ENCODE measurements around the gene ACBD3. TPM values are rescaled to one million over a fixed set of nuclear protein-coding genes. Genes with fewer than 3 reads are reported as not detected.

Gene ACBD3
- total RNA-seq, 1 experiment from 2014 or later = 48.8 TPM

DNA sequence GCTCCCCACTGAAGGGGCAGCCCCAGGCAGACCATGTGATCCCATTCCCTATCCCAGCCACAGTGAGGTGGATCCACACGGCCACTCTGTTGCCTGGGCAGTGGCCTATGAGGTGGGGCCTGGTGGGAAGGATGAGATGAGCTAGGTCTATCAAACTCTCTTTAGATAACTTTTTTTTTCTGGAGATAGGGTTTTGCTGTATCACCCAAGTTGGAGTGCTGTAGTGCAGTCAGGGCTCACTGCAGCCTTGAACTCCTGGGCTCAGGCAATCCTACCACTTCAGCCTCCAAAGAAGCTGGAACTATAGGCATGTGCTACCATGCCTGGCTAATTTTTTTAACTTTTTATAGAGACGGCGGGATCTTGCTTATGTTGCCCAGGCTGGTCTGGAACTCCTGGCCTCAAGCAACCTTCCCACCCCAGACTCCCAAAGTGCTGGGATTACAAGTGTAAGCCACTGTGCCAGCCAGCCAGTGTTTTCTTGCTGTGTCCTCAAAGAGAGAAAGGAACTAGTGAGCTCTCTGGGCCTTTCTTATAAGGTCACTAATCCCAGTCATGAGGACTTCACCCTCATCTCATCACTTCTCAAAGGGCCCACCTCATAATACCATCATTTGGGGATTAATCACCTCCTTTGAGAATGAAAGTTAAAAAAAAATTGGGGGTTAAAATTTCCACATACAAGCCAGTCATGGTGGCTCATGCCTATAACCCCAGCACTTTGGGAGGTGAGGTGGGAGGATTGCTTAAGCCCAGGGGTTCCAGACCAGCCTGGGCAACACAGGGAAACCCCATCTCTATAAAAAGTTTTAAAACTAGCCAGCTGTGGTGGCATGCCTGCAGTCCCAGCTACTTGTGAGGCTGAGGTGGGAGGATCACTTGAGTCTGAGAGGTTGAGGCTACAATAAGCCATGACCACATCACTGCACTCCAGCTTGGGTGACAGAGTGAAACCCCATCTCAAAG is 87.4 kb downstream of the ACBD3 start:
- H3K9me3 ChIP-seq (replicated peaks) = no peaks in the 10 kb centered on the region
- no peaks in the 10 kb centered on the region for H3K36me3 ChIP-seq
- no peak overlapping the region for H3K27ac ChIP-seq
- H3K4me1 ChIP-seq = no peaks in the 10 kb centered on the region
- no peak overlapping the region for H3K4me3 ChIP-seq
- no peak for DNase-seq
- peaks cover 5% of the 10 kb centered on the region for H3K27me3 ChIP-seq

DNA sequence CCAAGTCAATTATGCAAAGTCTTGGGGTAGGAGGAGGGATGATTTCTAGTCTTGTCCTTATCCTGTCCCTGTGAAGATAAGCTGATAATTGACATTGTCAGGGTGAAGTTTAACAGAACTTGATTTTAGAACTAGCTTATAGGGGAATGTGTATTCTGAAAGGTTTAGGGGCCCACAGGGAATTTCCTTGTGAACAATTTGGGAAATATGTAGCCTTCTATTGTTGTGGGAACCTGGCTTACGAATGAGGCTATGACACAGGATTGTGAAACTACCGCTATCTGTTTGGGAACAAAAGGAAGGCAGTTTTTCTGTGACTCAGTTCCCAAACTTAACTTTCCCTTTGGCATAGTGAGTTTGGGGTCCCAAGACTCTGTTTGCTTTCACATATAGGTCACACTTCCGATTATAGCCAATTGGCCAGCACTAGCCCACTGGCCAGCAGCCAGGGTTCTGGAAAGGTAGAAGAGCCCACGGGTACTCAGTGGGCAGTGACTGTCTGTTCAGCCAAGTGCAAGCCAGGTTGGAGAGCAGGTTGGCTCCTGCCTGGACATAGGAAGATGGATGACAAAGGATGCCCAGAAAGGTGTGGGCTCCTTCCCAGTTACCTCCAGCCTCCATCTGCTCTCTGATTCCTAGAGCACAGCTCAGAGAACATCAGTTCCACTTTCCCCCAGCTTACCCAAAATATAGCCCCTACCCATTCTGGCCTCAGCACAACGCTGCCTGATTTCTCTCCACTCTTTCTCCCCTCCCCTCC is 88.5 kb downstream of the ACBD3 start:
- DNase-seq = no peak
- Histone ChIP-seq H3K27me3 (peaks cover 5% of the 10 kb centered on the region), H3K4me1 (no peaks in the 10 kb centered on the region), H3K27ac (no peak overlapping the region), H3K36me3 (no peaks in the 10 kb centered on the region), H3K4me3 (no peak overlapping the region), H3K9me3 (replicated peaks) (no peaks in the 10 kb centered on the region)

DNA sequence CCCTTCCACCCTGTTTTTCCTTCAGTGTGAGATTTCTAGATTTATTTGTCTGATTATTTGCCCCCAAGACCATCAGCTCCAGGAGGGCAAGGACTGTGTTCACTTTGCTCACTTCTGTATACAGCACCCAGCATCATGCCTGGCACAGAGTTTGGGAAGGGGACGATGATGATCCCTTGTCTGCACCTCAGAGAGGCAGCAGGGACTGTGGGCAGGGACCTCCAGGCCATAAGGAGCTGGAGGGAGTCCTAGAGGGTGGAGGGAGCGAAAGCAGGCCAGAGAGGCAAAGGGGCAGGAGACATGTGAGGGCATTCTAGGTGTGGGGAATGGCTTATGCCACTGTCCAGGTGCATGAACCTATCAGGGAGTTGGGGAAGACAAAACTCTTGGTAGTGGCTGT is 91.3 kb downstream of the ACBD3 start:
- no peaks in the 10 kb centered on the region for H3K36me3 ChIP-seq
- H3K9me3 ChIP-seq (replicated peaks) = no peaks in the 10 kb centered on the region
- DNase-seq = no peak
- no peak overlapping the region for H3K27ac ChIP-seq
- no peaks in the 10 kb centered on the region for H3K4me1 ChIP-seq
- no peaks in the 10 kb centered on the region; the same call in 1 of the 2 replicates for H3K27me3 ChIP-seq
- no peak overlapping the region for H3K4me3 ChIP-seq

Other genes starting within 250 kb of the ACBD3 start
- gene LEFTY2, start 245.5 kb downstream of the ACBD3 start, total RNA-seq (2014; rRNA removed; shearing (Covaris generic)) = 0.56 and 0.77 TPM in 2 replicates
- 30.7 and 36.9 TPM in 2 replicates for gene SDE2, start 187.4 kb downstream of the ACBD3 start, total RNA-seq (2014; rRNA removed; shearing (Covaris generic))
- 923 and 957 TPM in 2 replicates for gene H3-3A, start 124.0 kb downstream of the ACBD3 start, total RNA-seq (2014; rRNA removed; shearing (Covaris generic))
- not detected in 2 replicates for gene MIXL1, start 36.9 kb upstream of the ACBD3 start, total RNA-seq (2014; rRNA removed; shearing (Covaris generic))
- gene LIN9, start 122.4 kb upstream of the ACBD3 start, total RNA-seq (2014; rRNA removed; shearing (Covaris generic)) = 27.2 and 31.8 TPM in 2 replicates
- 546 TPM in 2 replicates for gene PARP1, start 221.4 kb upstream of the ACBD3 start, total RNA-seq (2014; rRNA removed; shearing (Covaris generic))